Stimulated activated CD8-positive, alpha-beta memory T cell treated with anti-CD3 and anti-CD28 coated beads, Interleukin-4, amount 100 ng/mL, for 4 hours (primary cell): ENCODE measurements around the gene CAMK2D.

ENCODE experiments used
- DNase-seq, 2 donors: peaks; one replicate each; pipeline ENCODE4 v3.0.0-alpha.2; 2020; ENCODE audit warnings: low read depth in 2 of 2, low spot score in 1 of 2

Gene CAMK2D

GRCh38 chr4:113763029-113763285 lies 1.4 kb upstream of the CAMK2D start:
- DNase-seq: no peak

GRCh38 chr4:113762186-113763028 lies 869 bp upstream of the CAMK2D start:
- DNase-seq: peak; percentile 97 to 98

- DNase-seq: peak; percentile 10 to 17
These were observed 531 bp downstream of the CAMK2D start for GRCh38 chr4:113760795-113761619.

- peak in 1 of 2 donors; percentile 6 for DNase-seq
These were observed 1.3 kb downstream of the CAMK2D start for GRCh38 chr4:113760094-113760794.

GRCh38 chr4:113759696-113760093 lies 1.8 kb downstream of the CAMK2D start:
- DNase-seq: no peak

- DNase-seq: no peak
These were observed 3.2 kb downstream of the CAMK2D start for GRCh38 chr4:113758372-113758771.

GRCh38 chr4:113757486-113757885 lies 4.1 kb downstream of the CAMK2D start:
- DNase-seq: no peak

GRCh38 chr4:113756005-113756410 lies 5.5 kb downstream of the CAMK2D start:
- DNase-seq: no peak

- no peak for DNase-seq
These were observed 10.8 kb downstream of the CAMK2D start for GRCh38 chr4:113750734-113751133.

GRCh38 chr4:113750296-113750695 lies 11.2 kb downstream of the CAMK2D start:
- DNase-seq: no peak

GRCh38 chr4:113749178-113749577 lies 12.4 kb downstream of the CAMK2D start:
- DNase-seq: no peak

- DNase-seq: no peak
These were observed 13.6 kb downstream of the CAMK2D start for GRCh38 chr4:113747949-113748348.

- DNase-seq: no peak
These were observed 15.8 kb downstream of the CAMK2D start for GRCh38 chr4:113745711-113746110.

GRCh38 chr4:113744667-113745240 lies 16.8 kb downstream of the CAMK2D start:
- no peak for DNase-seq

- no peak for DNase-seq
These were observed 17.8 kb downstream of the CAMK2D start for GRCh38 chr4:113743690-113744089.

- no peak for DNase-seq
These were observed 18.9 kb downstream of the CAMK2D start for GRCh38 chr4:113742643-113743042.

GRCh38 chr4:113741956-113742355 lies 19.6 kb downstream of the CAMK2D start:
- no peak for DNase-seq

GRCh38 chr4:113740857-113741379 lies 20.6 kb downstream of the CAMK2D start:
- DNase-seq: no peak

- DNase-seq: no peak
These were observed 22.3 kb downstream of the CAMK2D start for GRCh38 chr4:113739197-113739596.

- no peak for DNase-seq
These were observed 23.3 kb downstream of the CAMK2D start for GRCh38 chr4:113738251-113738650.

- no peak for DNase-seq
These were observed 27.9 kb downstream of the CAMK2D start for GRCh38 chr4:113733685-113734084.
